NB4 (cell line): ENCODE measurements around the gene AKR1E2.

Source experiments
- MYC ChIP-seq: IDR thresholded peaks from 2 replicates; pipeline ENCODE4 v1.6.1; 2011; ENCODE audit warnings: low read depth, low read length
- POLR2A ChIP-seq: IDR thresholded peaks from 2 replicates; pipeline ENCODE4 v1.6.1; 2011; ENCODE audit warnings: mild to moderate bottlenecking; ENCODE audit not compliant: insufficient read length; ENCODE audit errors: extremely low read depth

- TF ChIP-seq MYC (no peak), POLR2A (no peak)
These were observed 56.7 kb downstream of the AKR1E2 start for GRCh38 chr10:4882704-4883078.
